ENCODE results near the gene DPF1.

DNA sequence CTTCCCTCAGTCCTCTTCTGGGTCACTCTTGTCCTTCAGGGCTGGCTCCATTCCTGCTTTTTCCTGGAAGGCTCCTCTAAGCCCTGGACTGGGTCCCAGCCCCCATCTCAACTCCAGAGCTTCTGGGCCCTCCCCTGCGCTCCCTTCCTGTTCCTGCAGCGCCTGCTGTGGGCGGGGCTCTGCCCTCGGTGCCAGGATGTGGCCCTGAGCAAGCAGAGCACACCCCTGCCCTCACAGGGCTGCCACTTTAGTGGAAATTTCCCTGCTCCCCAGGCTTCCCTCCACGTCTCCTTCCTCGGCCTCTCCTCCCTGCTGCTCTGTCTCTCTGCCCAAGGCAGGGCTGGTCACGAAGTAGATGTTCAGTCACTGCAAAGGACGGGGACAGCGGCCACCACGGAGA lies 28.8 kb downstream of the DPF1 start:
- TF ChIP-seq, protein P1, sequence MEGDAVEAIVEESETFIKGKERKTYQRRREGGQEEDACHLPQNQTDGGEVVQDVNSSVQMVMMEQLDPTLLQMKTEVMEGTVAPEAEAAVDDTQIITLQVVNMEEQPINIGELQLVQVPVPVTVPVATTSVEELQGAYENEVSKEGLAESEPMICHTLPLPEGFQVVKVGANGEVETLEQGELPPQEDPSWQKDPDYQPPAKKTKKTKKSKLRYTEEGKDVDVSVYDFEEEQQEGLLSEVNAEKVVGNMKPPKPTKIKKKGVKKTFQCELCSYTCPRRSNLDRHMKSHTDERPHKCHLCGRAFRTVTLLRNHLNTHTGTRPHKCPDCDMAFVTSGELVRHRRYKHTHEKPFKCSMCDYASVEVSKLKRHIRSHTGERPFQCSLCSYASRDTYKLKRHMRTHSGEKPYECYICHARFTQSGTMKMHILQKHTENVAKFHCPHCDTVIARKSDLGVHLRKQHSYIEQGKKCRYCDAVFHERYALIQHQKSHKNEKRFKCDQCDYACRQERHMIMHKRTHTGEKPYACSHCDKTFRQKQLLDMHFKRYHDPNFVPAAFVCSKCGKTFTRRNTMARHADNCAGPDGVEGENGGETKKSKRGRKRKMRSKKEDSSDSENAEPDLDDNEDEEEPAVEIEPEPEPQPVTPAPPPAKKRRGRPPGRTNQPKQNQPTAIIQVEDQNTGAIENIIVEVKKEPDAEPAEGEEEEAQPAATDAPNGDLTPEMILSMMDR (IDR thresholded peaks at IDR 0.05): no peak
- no peak for TF ChIP-seq EZH2 (IDR thresholded peaks at IDR 0.05)
- no peak for TF ChIP-seq EZH2phosphoT487 (IDR thresholded peaks at IDR 0.05)

All from neural progenitor cell (in vitro differentiated cells).